Transverse colon (tissue), 4 donors: ENCODE results near the gene GARNL3.

Experiments used
- EP300 ChIP-seq: sonication (generic); formaldehyde crosslinking; IDR thresholded peaks from one replicate; pipeline ENCODE4 v1.6.1; 2017; ENCODE audit warnings: antibody characterized with exemption, low read depth
- POLR2A ChIP-seq: fragments of 450-650 bp; IDR thresholded peaks from one replicate; pipeline ENCODE4 v1.6.1; 2016; ENCODE audit warnings: antibody characterized with exemption, mild to moderate bottlenecking, moderate library complexity
- POLR2AphosphoS5 ChIP-seq, 3 donors: sonication (generic); formaldehyde crosslinking; IDR thresholded peaks; one replicate each; pipeline ENCODE4 v1.6.1; 2016; ENCODE audit warnings: antibody characterized with exemption in 3 of 3
- TF ChIP-seq, protein P1 (sequence below), 5 experiments: fragments of 200-600 bp in 3 of 5; fragments of 450-650 bp in 2 of 5; sonication (generic) in 3 of 5; IDR thresholded peaks; 1 replicate in 2 of 5; 2 replicates in 3 of 5; pipeline ENCODE4 v1.5.1; 2016 to 2017; ENCODE audit warnings: antibody characterized with exemption in 5 of 5, inconsistent platforms in 3 of 5, mild to moderate bottlenecking in 2 of 5, moderate library complexity in 1 of 5

DNA sequence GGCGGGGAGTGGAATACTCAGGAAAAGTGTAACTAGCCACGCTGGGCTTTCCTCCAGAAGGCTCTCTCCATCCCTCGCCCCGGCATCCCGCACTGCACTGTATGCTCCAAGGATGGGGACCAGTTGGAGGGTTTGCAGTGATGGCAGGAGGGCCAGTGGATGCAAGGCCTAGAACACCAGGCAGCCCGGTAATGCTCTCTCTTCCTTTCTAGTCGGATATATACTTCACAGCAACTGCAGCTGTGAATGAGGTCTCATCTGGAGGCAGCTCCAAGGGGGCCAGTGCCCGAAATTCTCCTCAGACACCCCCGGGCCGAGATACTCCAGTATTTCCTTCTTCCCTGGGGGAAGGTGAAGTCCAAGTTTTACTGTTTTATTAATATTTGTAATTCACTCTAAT is 122.4 kb downstream of the GARNL3 start:
- TF ChIP-seq, protein P1, sequence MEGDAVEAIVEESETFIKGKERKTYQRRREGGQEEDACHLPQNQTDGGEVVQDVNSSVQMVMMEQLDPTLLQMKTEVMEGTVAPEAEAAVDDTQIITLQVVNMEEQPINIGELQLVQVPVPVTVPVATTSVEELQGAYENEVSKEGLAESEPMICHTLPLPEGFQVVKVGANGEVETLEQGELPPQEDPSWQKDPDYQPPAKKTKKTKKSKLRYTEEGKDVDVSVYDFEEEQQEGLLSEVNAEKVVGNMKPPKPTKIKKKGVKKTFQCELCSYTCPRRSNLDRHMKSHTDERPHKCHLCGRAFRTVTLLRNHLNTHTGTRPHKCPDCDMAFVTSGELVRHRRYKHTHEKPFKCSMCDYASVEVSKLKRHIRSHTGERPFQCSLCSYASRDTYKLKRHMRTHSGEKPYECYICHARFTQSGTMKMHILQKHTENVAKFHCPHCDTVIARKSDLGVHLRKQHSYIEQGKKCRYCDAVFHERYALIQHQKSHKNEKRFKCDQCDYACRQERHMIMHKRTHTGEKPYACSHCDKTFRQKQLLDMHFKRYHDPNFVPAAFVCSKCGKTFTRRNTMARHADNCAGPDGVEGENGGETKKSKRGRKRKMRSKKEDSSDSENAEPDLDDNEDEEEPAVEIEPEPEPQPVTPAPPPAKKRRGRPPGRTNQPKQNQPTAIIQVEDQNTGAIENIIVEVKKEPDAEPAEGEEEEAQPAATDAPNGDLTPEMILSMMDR (IDR thresholded peaks at IDR 0.05), result no peak
- TF ChIP-seq EP300 (no peak), POLR2A (no peak), POLR2AphosphoS5 (IDR thresholded peaks at IDR 0.05) (no peak)
